GM18868 (cell line): ENCODE results near the gene ADAM12.
"Not testable (repeated sequence)": the region's sequence is repeated elsewhere in the genome, so short reads cannot be mapped to it uniquely, and the experiment has no call there.

Source experiments
- ATAC-seq: cut with Tn5 transposase; IDR thresholded peaks from one replicate; pipeline ENCODE4 v1.9.1; 2021; ENCODE audit warnings: mild to moderate bottlenecking, moderate library complexity; ENCODE audit not compliant: unreplicated experiment

ADAM12 gene

DNA sequence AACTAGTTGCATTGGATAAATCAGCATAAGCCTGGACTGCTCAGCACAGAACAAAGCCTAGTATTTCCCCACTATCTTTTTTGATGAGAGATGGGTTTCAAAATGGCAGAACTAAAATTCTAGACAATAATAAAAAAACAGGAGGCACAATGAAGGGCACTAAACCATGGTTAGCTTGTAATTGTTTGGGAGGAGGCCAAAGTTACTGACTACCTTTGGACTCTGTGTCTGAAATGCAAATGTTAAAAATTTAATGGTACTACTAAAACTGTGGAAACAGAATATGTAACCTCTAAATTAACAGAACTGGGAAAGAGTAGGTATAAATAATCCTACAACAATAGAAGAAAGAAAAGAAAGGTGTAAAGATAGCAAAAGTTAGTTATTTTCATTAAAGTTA, 13.0 kb downstream of the ADAM12 start:
- ATAC-seq: no peak

GRCh38 chr10:126374435-126374834, 13.8 kb downstream of the ADAM12 start:
- no peak for ATAC-seq

GRCh38 chr10:126373972-126374371, 14.3 kb downstream of the ADAM12 start:
- no peak for ATAC-seq

GRCh38 chr10:126373147-126373546, 15.1 kb downstream of the ADAM12 start:
- ATAC-seq: no peak

GRCh38 chr10:126372396-126372795, 15.9 kb downstream of the ADAM12 start:
- no peak for ATAC-seq

DNA sequence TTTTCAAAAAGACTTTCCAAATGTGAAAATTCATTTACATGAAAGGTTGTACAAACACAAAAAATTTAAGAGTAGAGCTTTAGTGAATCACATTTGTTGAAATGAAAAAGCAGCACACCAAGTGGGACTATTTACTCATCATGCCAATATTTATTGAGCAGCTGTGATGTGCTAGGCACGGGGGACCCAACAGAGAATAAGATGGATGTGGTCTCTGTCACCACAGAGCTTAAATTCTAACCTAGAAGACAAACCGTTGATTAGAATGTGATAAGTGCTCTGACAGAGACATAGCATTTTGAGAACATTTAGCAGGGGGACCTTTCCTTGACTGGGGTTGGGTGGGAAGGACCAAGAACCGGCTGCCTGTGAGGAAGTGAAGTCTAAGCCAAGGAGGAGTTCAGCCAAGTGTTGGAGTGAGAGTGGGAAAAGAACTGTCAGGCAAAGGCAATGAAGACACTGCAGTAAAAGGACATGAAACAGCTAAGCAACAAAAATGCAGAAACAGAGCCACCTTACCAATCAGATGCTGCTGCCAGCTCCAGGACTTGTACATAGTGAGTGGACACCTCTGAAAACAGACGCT, 19.1 kb downstream of the ADAM12 start:
- no peak for ATAC-seq

- ATAC-seq: no peak
These were observed 31.1 kb downstream of the ADAM12 start for GRCh38 chr10:126357169-126357568.

GRCh38 chr10:126353666-126354065, 34.6 kb downstream of the ADAM12 start:
- ATAC-seq: no peak

- ATAC-seq: no peak
These were observed 35.8 kb downstream of the ADAM12 start for GRCh38 chr10:126352453-126352852.

GRCh38 chr10:126351021-126351420, 37.3 kb downstream of the ADAM12 start:
- no peak for ATAC-seq

DNA sequence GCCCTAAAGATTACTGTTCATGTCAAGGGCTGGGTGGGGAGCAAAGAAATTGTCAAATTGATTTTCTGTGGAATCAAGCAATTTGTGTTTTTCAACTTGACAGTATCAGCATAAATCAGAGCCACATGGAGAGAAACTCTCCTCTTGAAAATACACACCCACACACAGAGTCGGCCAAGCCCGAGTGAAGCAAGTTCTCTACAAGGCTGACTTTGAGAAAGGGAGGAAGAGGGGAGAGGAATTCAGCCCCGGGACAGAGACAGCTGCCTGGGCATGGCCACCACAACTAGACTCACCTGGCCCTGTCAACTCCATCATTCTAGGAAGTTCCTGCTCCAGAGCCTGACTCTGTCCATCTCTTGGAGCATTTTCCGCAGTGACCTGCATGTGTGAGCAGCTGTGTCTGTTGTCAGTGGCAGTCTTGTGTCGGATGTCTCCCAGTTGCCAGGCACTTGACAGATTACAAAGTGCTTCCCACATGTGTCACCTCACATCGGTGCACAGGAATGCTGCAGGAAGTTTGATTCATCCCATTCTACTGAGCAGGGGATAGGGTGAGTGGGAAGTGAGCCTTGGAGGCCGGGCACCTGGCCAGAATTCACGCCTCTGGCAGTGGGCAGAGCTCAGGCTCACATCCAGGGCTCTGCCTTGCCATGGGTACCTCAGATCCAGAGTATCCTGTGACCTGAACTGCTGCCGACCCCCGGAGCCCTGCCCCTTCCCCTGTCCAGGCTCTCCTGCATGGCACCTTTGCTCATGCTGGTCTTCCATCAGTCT, 37.9 kb downstream of the ADAM12 start:
- no peak for ATAC-seq

GRCh38 chr10:126349676-126350075, 38.6 kb downstream of the ADAM12 start:
- ATAC-seq: no peak

DNA sequence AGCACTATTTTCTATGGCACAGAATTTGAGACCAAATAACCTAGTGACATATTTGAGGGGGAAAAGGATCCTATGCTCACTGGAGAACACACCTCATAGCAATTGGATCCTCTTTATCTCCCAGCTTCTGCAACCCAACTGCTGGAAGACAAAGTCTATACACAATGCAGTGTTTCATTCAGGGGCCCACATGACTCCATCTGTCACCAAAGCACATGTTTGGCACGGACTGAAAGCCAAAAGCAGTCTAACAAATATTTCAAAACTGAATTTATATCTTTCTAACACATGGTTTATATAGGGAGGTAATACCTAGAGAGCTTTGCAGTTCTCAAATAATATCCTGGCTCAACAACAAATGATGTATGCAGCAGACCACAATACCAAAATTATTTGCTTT, 39.2 kb downstream of the ADAM12 start:
- no peak for ATAC-seq

DNA sequence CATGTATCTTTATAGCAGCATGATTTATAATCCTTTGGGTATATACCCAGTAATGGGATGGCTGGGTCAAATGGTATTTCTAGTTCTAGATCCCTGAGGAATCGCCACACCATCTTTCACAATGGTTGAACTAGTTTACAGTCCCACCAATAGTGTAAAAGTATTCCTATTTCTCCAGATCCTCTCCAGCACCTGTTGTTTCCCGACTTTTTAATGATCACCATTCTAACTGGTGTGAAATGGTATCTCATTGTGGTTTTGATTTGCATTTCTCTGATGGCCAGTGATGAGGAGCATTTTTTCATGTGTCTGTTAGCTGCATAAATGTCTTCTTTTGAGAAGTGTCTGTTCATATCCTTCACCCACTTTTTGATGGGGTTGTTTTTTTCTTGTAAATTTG, 44.8 kb downstream of the ADAM12 start:
- not testable (repeated sequence) for ATAC-seq

GRCh38 chr10:126342680-126343079, 45.6 kb downstream of the ADAM12 start:
- no peak for ATAC-seq

GRCh38 chr10:126341491-126341890, 46.8 kb downstream of the ADAM12 start:
- no peak for ATAC-seq

DNA sequence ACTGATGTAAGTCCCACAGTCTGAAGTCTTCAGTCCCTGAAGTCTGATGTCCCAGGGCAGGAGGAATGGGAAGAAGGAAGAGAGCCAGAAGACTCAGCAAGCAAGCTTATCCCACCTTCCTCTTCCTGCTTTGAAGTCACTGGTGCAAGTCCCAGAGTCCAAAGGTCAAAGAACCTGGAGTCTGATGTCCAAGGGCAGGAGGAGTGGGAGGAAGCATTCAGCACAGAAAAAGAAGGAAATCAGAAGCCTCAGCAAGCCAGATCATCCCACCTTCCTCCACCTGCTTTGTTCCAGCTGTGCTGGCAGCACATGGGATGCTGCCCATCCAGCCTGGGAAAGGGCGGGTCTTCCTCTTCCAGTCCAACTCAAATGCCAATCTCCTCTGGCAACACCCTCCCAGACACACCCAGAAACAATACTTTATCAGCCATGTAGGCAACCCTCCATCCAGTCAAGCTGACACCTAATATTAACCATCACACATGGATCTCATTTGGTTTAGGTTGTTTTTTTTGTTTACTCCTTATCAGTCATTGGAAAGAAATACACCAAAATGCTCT, 50.9 kb downstream of the ADAM12 start:
- no peak for ATAC-seq

GRCh38 chr10:126336801-126337200, 51.5 kb downstream of the ADAM12 start:
- no peak for ATAC-seq

GRCh38 chr10:126334272-126334671, 54.0 kb downstream of the ADAM12 start:
- ATAC-seq: no peak

DNA sequence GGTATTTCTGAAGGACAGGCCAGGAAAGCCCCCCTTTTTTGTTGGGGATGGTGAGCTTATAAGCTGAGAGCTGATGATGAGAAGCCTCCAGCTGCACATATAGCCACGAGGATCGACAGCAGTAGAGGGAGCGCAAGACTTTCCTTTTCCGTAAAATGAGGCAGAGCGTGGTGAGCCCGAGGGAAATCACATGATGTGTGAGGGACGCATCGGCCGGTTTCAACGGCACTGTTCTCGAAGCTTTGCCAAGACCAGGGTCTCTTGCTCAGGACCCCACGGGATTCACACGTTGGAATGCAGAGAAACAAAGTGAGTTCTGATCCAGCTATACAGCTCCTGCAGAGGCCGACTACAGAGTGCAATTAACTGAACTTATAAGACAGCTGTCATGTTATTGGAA, 55.7 kb downstream of the ADAM12 start:
- no peak for ATAC-seq

DNA sequence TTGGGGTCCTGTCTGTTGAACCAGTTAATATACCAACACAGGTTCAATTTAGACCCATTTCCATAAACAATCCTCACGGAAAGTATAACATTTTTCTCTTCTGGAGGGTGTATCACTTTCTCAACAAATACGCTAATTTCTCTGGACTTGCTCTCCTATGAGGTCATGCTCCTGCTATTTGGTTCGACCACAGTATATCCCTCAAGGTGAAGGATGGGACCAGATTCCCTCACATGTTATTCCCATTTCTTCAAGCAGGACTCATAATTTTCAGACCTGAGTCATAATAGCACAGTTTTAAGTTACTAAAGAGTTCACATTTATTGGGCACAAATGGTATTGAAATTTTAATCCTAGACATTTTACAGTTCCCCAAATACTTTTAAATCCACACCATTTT, 57.2 kb downstream of the ADAM12 start:
- no peak for ATAC-seq

DNA sequence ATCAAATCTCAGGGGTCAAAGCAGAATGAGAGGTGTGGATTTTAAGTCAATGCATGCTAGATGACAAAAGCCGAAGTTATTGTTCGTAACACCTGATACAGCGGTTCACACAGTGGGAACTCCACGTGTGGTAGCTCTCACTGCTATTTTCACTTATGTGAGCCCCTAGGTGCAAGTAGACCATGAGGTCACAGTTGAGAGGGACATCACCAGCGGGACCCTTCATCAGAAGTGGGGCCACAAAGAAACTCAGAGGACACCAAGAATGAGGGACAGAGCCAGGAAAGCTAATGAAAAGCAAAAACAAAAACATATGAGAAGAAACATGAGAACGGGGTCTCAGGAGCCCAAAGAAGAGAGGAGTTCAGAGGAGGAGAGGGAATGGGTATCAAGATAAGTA, 63.5 kb downstream of the ADAM12 start:
- no peak for ATAC-seq
